HEK293 (cell line): ENCODE results near the gene CECR2.

Source experiments
- CTCF ChIA-PET: fragments of 350-600 bp; formaldehyde crosslinking; extraction: SDS; loops from one replicate; lab custom pipeline; 2021; ENCODE audit warnings: antibody characterized with exemption; lab: Yijun Ruan, JAX
- POLR2A ChIA-PET: fragments of 300-600 bp; formaldehyde crosslinking; extraction: SDS; loops from one replicate; lab custom pipeline; 2020; ENCODE audit warnings: antibody characterized with exemption, inconsistent platforms; lab: Yijun Ruan, JAX
- H3K27ac ChIP-seq: fragments of 200-500 bp; sonication (Bioruptor generic); 2 replicates; pipeline ENCODE4 v1.5.1; 2014; ENCODE audit warnings: low read depth, low read length, control low read depth, inconsistent platforms; ENCODE audit errors: extremely low read depth
- H3K36me3 ChIP-seq, 2 experiments: fragments of 200-500 bp in 1 of 2; sonication (Bioruptor generic) in 1 of 2; 1 replicate in 1 of 2; 2 replicates in 1 of 2; pipeline ENCODE4 v1.5.1; 2014 to 2017; ENCODE audit warnings: inconsistent platforms in 2 of 2, low read length in 2 of 2; ENCODE audit not compliant: control insufficient read depth in 2 of 2, insufficient read depth in 1 of 2
- H3K4me1 ChIP-seq: fragments of 200-500 bp; sonication (Bioruptor generic); 2 replicates; pipeline ENCODE4 v1.5.1; 2014; ENCODE audit warnings: mild to moderate bottlenecking, low read length, inconsistent platforms; ENCODE audit not compliant: control insufficient read depth, insufficient read depth
- H3K4me3 ChIP-seq: 2 replicates; pipeline ENCODE4 v1.5.1; 2011; ENCODE audit warnings: low read depth, mild to moderate bottlenecking, control low read depth, low read length, moderate library complexity
- H3K9me3 ChIP-seq: fragments of 200-500 bp; sonication (Bioruptor generic); 2 replicates; pipeline ENCODE4 v1.5.1; 2014; ENCODE audit warnings: low read depth, low read length, inconsistent platforms; ENCODE audit not compliant: control insufficient read depth, insufficient read depth
- GLI4 ChIP-seq: fragments of 450-650 bp; formaldehyde crosslinking; IDR thresholded peaks from 2 replicates; pipeline ENCODE4 v1.5.1; 2016; ENCODE audit warnings: missing biosample characterization, missing genetic modification characterization
- KLF7 ChIP-seq: fragments of 450-650 bp; formaldehyde crosslinking; IDR thresholded peaks from 2 replicates; pipeline ENCODE4 v1.5.1; 2016; ENCODE audit warnings: missing biosample characterization, missing genetic modification characterization, borderline replicate concordance
- PRDM4 ChIP-seq: fragments of 450-650 bp; formaldehyde crosslinking; IDR thresholded peaks from 2 replicates; pipeline ENCODE4 v1.5.1; 2017; ENCODE audit warnings: missing biosample characterization, missing genetic modification characterization
- RBAK ChIP-seq: fragments of 450-650 bp; formaldehyde crosslinking; IDR thresholded peaks from 2 replicates; pipeline ENCODE4 v1.5.1; 2016; ENCODE audit warnings: missing biosample characterization, missing genetic modification characterization
- TSHZ1 ChIP-seq: fragments of 450-650 bp; formaldehyde crosslinking; IDR thresholded peaks from 2 replicates; pipeline ENCODE4 v1.5.1; 2016; ENCODE audit warnings: missing biosample characterization, missing genetic modification characterization, borderline replicate concordance
- ZBTB26 ChIP-seq: fragments of 450-650 bp; formaldehyde crosslinking; optimal IDR thresholded peaks from 2 replicates; pipeline ENCODE3; 2016; ENCODE audit warnings: missing biosample characterization, mild to moderate bottlenecking, missing genetic modification characterization
- ZBTB44 ChIP-seq: fragments of 450-650 bp; IDR thresholded peaks from 2 replicates; pipeline ENCODE4 v1.5.1; 2018; ENCODE audit warnings: missing biosample characterization, mild to moderate bottlenecking, missing genetic modification characterization
- ZBTB7A ChIP-seq: fragments of 450-650 bp; formaldehyde crosslinking; IDR thresholded peaks from 2 replicates; pipeline ENCODE4 v1.5.1; 2016; ENCODE audit warnings: low read depth, missing biosample characterization, missing genetic modification characterization
- ZEB2 ChIP-seq: fragments of 450-650 bp; formaldehyde crosslinking; IDR thresholded peaks from 2 replicates; pipeline ENCODE4 v1.5.1; 2016; ENCODE audit warnings: missing biosample characterization, missing genetic modification characterization
- ZNF155 ChIP-seq: fragments of 450-650 bp; formaldehyde crosslinking; IDR thresholded peaks from 2 replicates; pipeline ENCODE4 v1.5.1; 2016; ENCODE audit warnings: missing biosample characterization, missing genetic modification characterization
- ZNF175 ChIP-seq: fragments of 450-650 bp; formaldehyde crosslinking; IDR thresholded peaks from 2 replicates; pipeline ENCODE4 v1.5.1; 2016; ENCODE audit warnings: missing biosample characterization, missing genetic modification characterization
- ZNF184 ChIP-seq: fragments of 450-650 bp; IDR thresholded peaks from 2 replicates; pipeline ENCODE4 v1.5.1; 2018; ENCODE audit warnings: missing biosample characterization, mild to moderate bottlenecking, missing genetic modification characterization
- ZNF324 ChIP-seq: fragments of 450-650 bp; formaldehyde crosslinking; IDR thresholded peaks from 2 replicates; pipeline ENCODE4 v1.5.1; 2016; ENCODE audit warnings: missing biosample characterization, missing genetic modification characterization
- ZNF404 ChIP-seq: fragments of 450-650 bp; formaldehyde crosslinking; IDR thresholded peaks from 2 replicates; pipeline ENCODE4 v1.5.1; 2017; ENCODE audit warnings: missing biosample characterization, missing genetic modification characterization
- ZNF555 ChIP-seq: fragments of 450-650 bp; formaldehyde crosslinking; conservative IDR thresholded peaks from 2 replicates; pipeline ENCODE4 v1.5.1; 2017; ENCODE audit warnings: missing biosample characterization, mild to moderate bottlenecking, missing genetic modification characterization, inconsistent platforms
- ZNF596 ChIP-seq: fragments of 450-650 bp; IDR thresholded peaks from 2 replicates; pipeline ENCODE4 v1.5.0; 2018; ENCODE audit warnings: missing biosample characterization, mild to moderate bottlenecking, missing genetic modification characterization, moderate library complexity
- ZNF658 ChIP-seq: fragments of 450-650 bp; formaldehyde crosslinking; IDR thresholded peaks from 2 replicates; pipeline ENCODE4; 2016; ENCODE audit warnings: missing biosample characterization, missing genetic modification characterization
- ZNF664 ChIP-seq: fragments of 450-650 bp; formaldehyde crosslinking; IDR thresholded peaks from 2 replicates; pipeline ENCODE4 v1.5.1; 2016; ENCODE audit warnings: missing biosample characterization, missing genetic modification characterization
- ZNF670 ChIP-seq: fragments of 450-650 bp; formaldehyde crosslinking; IDR thresholded peaks from 2 replicates; pipeline ENCODE4 v1.5.1; 2016; ENCODE audit warnings: missing biosample characterization, missing genetic modification characterization, low read depth
- ZNF701 ChIP-seq: fragments of 450-650 bp; formaldehyde crosslinking; IDR thresholded peaks from 2 replicates; pipeline ENCODE4 v1.5.1; 2016; ENCODE audit warnings: missing biosample characterization, missing genetic modification characterization
- ZNF776 ChIP-seq: fragments of 450-650 bp; formaldehyde crosslinking; IDR thresholded peaks from 2 replicates; pipeline ENCODE4 v1.5.0; 2017; ENCODE audit warnings: missing biosample characterization, missing genetic modification characterization, borderline replicate concordance
- TF ChIP-seq, protein P1 (sequence below): fragments of 450-650 bp; formaldehyde crosslinking; IDR thresholded peaks from 2 replicates; pipeline ENCODE4 v1.5.1; 2016; ENCODE audit warnings: missing biosample characterization, missing genetic modification characterization

Gene CECR2

GRCh38 chr22:17334983-17335382 is 34.3 kb upstream of the CECR2 start (continued):
- no peak for TF ChIP-seq ZNF555

GRCh38 chr22:17336061-17336460 is 33.2 kb upstream of the CECR2 start:
- H3K9me3 ChIP-seq, result no peaks in the 10 kb centered on the region
- ChIA-PET POLR2A (no interaction called here), CTCF (no interaction called here)
- H3K27ac ChIP-seq, result no peak overlapping the region
- TF ChIP-seq ZNF596 (tag by site-specific recombination), result no peak
- no peak for TF ChIP-seq PRDM4 (tag by site-specific recombination)
- no peak for TF ChIP-seq ZNF404 (tag by site-specific recombination)
- no peak for TF ChIP-seq ZNF175
- TF ChIP-seq GLI4, result no peak
- TF ChIP-seq ZNF664 (tag by site-specific recombination), result no peak
- TF ChIP-seq ZNF701 (tag by site-specific recombination), result no peak
- no peak for TF ChIP-seq ZNF658 (tag by site-specific recombination)
- no peak for TF ChIP-seq ZNF324 (tag by site-specific recombination)
- no peak for TF ChIP-seq ZEB2
- no peak overlapping the region for H3K4me3 ChIP-seq
- H3K4me1 ChIP-seq, result no peaks in the 10 kb centered on the region
- no peaks in the 10 kb centered on the region for H3K36me3 ChIP-seq

- no peaks in the 10 kb centered on the region for H3K9me3 ChIP-seq
- no peak overlapping the region for H3K4me3 ChIP-seq
- POLR2A ChIA-PET, result no interaction called here
- CTCF ChIA-PET, result interaction anchor here (1.1 kb wide), 1 partner anchor 286 kb away, joined by 6 read pairs; no protein-coding TSS in a partner anchor
- H3K27ac ChIP-seq, result no peak overlapping the region
- no peaks in the 10 kb centered on the region for H3K36me3 ChIP-seq
- no peaks in the 10 kb centered on the region for H3K4me1 ChIP-seq
- no peak for TF ChIP-seq ZNF184 (tag by site-specific recombination)
- no peak for TF ChIP-seq ZNF670 (tag by site-specific recombination)
- TF ChIP-seq PRDM4 (tag by site-specific recombination), result no peak
- TF ChIP-seq ZNF155, result no peak
- no peak for TF ChIP-seq ZBTB44 (tag by site-specific recombination)
- no peak for TF ChIP-seq TSHZ1
- TF ChIP-seq ZNF776 (tag by site-specific recombination), result no peak
- TF ChIP-seq ZBTB7A (tag by site-specific recombination), result no peak
- no peak for TF ChIP-seq ZBTB26 (tag by site-specific recombination)
- TF ChIP-seq KLF7, result no peak
- TF ChIP-seq RBAK (tag by site-specific recombination), result no peak
- TF ChIP-seq, protein P1, sequence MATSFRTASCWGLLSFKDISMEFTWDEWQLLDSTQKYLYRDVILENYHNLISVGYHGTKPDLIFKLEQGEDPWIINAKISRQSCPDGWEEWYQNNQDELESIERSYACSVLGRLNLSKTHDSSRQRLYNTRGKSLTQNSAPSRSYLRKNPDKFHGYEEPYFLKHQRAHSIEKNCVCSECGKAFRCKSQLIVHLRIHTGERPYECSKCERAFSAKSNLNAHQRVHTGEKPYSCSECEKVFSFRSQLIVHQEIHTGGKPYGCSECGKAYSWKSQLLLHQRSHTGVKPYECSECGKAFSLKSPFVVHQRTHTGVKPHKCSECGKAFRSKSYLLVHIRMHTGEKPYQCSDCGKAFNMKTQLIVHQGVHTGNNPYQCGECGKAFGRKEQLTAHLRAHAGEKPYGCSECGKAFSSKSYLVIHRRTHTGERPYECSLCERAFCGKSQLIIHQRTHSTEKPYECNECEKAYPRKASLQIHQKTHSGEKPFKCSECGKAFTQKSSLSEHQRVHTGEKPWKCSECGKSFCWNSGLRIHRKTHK, result no peak
- TF ChIP-seq GLI4, result no peak
These were observed 31.6 kb upstream of the CECR2 start for GRCh38 chr22:17337639-17338038.
